Esophagus squamous epithelium (tissue), 5 donors: ENCODE measurements around the gene LRP5. TPM values are rescaled to one million over a fixed set of nuclear protein-coding genes. Genes with fewer than 3 reads are reported as not detected.

Experiments used
- DNase-seq: peaks from one replicate; lab custom pipeline; 2025; lab: John Stamatoyannopoulos, UW
- H3K27ac ChIP-seq, 4 donors: fragments of 200-600 bp; sonication (generic); one replicate each; pipeline ENCODE4 v1.5.1; 2016 to 2019; ENCODE audit warnings: mild to moderate bottlenecking in 1 of 4
- H3K27me3 ChIP-seq, 4 donors: fragments of 200-600 bp; sonication (generic); 1 replicate in 3 of 4; 2 replicates in 1 of 4; pipeline versions ENCODE4 v1.5.1 to v1.6.0; 2017 to 2021; ENCODE audit warnings: antibody characterized with exemption in 1 of 4
- H3K36me3 ChIP-seq, 3 donors: fragments of 200-600 bp; sonication (generic); one replicate each; pipeline ENCODE4 v1.5.1; 2016 to 2019
- H3K4me1 ChIP-seq, 3 donors: fragments of 200-600 bp; sonication (generic); one replicate each; pipeline ENCODE4 v1.5.1; 2017 to 2019
- H3K4me3 ChIP-seq, 4 donors: fragments of 200-600 bp; sonication (generic); 1 replicate in 3 of 4; 2 replicates in 1 of 4; pipeline ENCODE4 v1.5.1; 2016 to 2019; ENCODE audit warnings: mild to moderate bottlenecking in 2 of 4, moderate library complexity in 1 of 4
- H3K9me3 ChIP-seq, 3 donors: fragments of 200-600 bp; sonication (generic); one replicate each; pipeline ENCODE4 v1.5.1; 2016 to 2019
- POLR2A ChIP-seq, 4 donors: fragments of 450-650 bp; IDR thresholded peaks; one replicate each; pipeline ENCODE4 v1.6.1; 2017; ENCODE audit warnings: antibody characterized with exemption in 4 of 4, mild to moderate bottlenecking in 4 of 4, moderate library complexity in 3 of 4
- WGBS, 2 donors: methylation state at CpG; one replicate each; pipeline ENCODE4 v1.1.5; 2018; 5-methylcytosine and 5-hydroxymethylcytosine counted together
- intact Hi-C: fragments of 100-400 bp; cut with DNase I; formaldehyde crosslinking; loops from one replicate; pipeline ENCODE4 v1.15.0; 2022
- total RNA-seq, 4 donors: library from RNA; depleted of rRNA; stranded (reverse); fragments of >200 nt; gene quantifications; one replicate each; pipeline ENCODE4 v1.1.0, GENCODE V29; 2016
- TF ChIP-seq, protein P1 (sequence below), 6 experiments: fragments of 450-650 bp in 4 of 6; fragments of 200-600 bp in 2 of 6; sonication (generic) in 2 of 6; IDR thresholded peaks; one replicate each; pipeline ENCODE4 v1.5.1; 2016 to 2019; ENCODE audit warnings: antibody characterized with exemption in 6 of 6, mild to moderate bottlenecking in 4 of 6, moderate library complexity in 4 of 6
- donor health status: DM: yes; HTN: yes; CAD: no.

LRP5 gene
- total RNA-seq, 4 donors from 2014 or later: 13.7 to 24.0 (median 20.9) TPM

GRCh38 chr11:68347345-68347744 is 35.0 kb downstream of the LRP5 start:
- WGBS, 2 donors: 77 to 82% methylated on average over 5 to 7 of the region's 8 CpGs
- H3K9me3 ChIP-seq: no peaks in the 10 kb centered on the region
- H3K36me3 ChIP-seq: peaks cover 0 to 24% (median 6%) of the 10 kb centered on the region in 3 donors
- no peak for DNase-seq
- TF ChIP-seq POLR2A (IDR thresholded peaks at IDR 0.05): no peak
- TF ChIP-seq, protein P1, sequence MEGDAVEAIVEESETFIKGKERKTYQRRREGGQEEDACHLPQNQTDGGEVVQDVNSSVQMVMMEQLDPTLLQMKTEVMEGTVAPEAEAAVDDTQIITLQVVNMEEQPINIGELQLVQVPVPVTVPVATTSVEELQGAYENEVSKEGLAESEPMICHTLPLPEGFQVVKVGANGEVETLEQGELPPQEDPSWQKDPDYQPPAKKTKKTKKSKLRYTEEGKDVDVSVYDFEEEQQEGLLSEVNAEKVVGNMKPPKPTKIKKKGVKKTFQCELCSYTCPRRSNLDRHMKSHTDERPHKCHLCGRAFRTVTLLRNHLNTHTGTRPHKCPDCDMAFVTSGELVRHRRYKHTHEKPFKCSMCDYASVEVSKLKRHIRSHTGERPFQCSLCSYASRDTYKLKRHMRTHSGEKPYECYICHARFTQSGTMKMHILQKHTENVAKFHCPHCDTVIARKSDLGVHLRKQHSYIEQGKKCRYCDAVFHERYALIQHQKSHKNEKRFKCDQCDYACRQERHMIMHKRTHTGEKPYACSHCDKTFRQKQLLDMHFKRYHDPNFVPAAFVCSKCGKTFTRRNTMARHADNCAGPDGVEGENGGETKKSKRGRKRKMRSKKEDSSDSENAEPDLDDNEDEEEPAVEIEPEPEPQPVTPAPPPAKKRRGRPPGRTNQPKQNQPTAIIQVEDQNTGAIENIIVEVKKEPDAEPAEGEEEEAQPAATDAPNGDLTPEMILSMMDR (IDR thresholded peaks at IDR 0.05): no peak
- peaks cover 19 to 70% (median 29%) of the 10 kb centered on the region in 3 donors for H3K4me1 ChIP-seq
- H3K4me3 ChIP-seq: no peak overlapping the region
- intact Hi-C loops: no loop called here
- peak overlapping the region in 1 of 4 donors; percentile 52 for H3K27ac ChIP-seq
- H3K27me3 ChIP-seq: no peaks in the 10 kb centered on the region

DNA sequence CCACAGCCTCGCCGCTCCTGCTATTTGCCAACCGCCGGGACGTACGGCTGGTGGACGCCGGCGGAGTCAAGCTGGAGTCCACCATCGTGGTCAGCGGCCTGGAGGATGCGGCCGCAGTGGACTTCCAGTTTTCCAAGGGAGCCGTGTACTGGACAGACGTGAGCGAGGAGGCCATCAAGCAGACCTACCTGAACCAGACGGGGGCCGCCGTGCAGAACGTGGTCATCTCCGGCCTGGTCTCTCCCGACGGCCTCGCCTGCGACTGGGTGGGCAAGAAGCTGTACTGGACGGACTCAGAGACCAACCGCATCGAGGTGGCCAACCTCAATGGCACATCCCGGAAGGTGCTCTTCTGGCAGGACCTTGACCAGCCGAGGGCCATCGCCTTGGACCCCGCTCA is 35.5 kb downstream of the LRP5 start:
- Histone ChIP-seq H3K27me3 (no peaks in the 10 kb centered on the region), H3K4me3 (no peak overlapping the region), H3K9me3 (no peaks in the 10 kb centered on the region), H3K27ac (peak overlapping the region in 1 of 4 donors; percentile 52), H3K4me1 (peaks cover 14 to 69% (median 26%) of the 10 kb centered on the region in 3 donors), H3K36me3 (peaks cover 0 to 24% (median 6%) of the 10 kb centered on the region in 3 donors)
- TF ChIP-seq, protein P1 (IDR thresholded peaks at IDR 0.05): no peak
- TF ChIP-seq POLR2A (IDR thresholded peaks at IDR 0.05): no peak
- WGBS, 2 donors: 91 to 96% methylated on average over 9 to 16 of the region's 32 CpGs
- no peak for DNase-seq
- intact Hi-C loops: no loop called here

DNA sequence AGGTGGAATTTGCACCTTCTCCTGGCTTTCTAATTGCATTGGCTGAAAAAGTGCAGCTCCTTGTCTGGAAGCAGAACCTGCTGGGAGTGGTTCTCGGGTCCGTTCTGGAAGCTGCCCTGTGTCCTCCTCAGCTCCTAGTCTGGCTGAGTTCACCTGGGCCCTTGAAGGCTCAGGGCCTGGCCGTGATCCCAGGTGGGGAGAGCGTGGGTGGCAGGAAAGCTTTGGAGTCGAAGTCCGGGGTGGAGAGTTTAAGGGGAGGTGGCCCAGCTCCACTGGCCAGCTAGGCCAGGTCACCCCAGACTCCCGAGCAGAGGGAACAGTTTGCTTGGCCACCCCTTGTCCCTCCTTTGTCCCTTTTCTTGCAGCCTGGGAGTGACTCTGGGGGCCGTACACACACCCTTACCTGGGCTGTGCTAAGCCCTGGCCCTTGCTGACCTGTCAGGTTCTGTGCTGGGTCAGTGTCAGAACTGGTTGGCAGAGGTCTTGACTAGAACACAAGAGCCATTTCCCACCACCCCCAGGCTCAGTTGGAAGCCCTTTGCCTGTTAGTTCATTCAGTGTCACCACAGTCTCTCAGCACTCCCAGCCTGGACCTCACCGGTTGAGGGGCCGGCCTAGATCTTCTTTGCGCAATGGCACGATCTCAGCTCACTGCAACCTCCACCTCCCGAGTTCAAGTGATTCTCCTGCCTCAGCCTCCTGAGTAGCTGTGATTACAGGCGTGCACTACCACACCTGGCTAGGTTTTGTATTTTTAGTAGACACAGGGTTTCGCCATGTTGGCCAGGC is 37.3 kb downstream of the LRP5 start:
- Histone ChIP-seq H3K4me1 (peaks cover 5 to 70% (median 21%) of the 10 kb centered on the region in 3 donors), H3K27ac (peak overlapping the region in 1 of 4 donors; percentile 34), H3K27me3 (no peaks in the 10 kb centered on the region), H3K9me3 (no peaks in the 10 kb centered on the region), H3K4me3 (no peak overlapping the region), H3K36me3 (peaks cover 0 to 24% (median 6%) of the 10 kb centered on the region in 3 donors)
- no peak for DNase-seq
- intact Hi-C loops: no loop called here
- WGBS, 2 donors: 89 to 96% methylated on average over 5 to 12 of the region's 15 CpGs
- TF ChIP-seq POLR2A (IDR thresholded peaks at IDR 0.05): no peak
- TF ChIP-seq, protein P1 (IDR thresholded peaks at IDR 0.05): no peak

DNA sequence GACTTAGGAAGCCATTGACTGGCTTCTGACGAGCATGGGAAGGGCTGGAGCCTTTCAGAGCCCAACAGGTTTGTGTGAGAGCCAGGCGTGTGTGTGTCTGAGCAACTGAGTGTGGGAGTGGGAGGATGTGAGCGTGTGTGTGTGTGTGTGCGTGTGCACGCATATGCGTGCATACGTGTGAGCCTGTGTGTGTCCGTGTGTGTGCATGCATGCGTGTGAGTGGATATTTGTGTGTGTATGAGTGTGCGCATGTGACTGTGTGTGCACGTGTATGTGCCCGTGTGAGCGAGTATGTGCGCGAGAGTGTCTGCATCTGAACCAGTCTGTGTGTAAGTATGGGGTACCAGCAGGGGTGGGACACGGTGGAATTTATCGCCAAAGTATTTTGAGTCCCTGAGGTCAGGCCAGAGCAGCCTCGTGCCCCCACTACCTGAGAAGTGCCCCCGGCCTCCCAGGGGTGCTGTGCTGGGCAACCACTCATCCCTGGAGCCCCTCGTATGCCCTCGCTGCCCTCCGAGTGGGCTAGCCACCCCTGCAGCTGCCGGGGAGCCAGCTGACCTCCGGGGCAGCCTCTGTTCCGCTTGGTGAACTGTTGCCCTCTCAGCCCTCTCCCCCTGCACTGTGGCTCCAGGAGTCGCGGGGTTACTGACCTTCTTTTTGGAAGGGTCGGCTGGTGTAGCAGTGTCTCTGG is 38.5 kb downstream of the LRP5 start:
- Histone ChIP-seq H3K36me3 (peaks cover 0 to 24% (median 6%) of the 10 kb centered on the region in 3 donors), H3K27me3 (no peaks in the 10 kb centered on the region), H3K27ac (peak overlapping the region; percentile 4 to 89 (median 82)), H3K4me1 (peaks cover 11 to 79% (median 30%) of the 10 kb centered on the region in 3 donors), H3K4me3 (no peak overlapping the region), H3K9me3 (no peaks in the 10 kb centered on the region)
- DNase-seq: no peak
- TF ChIP-seq, protein P1 (IDR thresholded peaks at IDR 0.05): no peak
- no peak for TF ChIP-seq POLR2A (IDR thresholded peaks at IDR 0.05)
- WGBS, 2 donors: 87 to 90% methylated on average over 15 to 25 of the region's 28 CpGs
- intact Hi-C loops: no loop called here
